Liver (tissue), 9 donors: ENCODE results near the gene TSPAN17. TPM values are rescaled to one million over a fixed set of nuclear protein-coding genes. Genes with fewer than 3 reads are reported as not detected.
A peak's percentile ranks its signal among the peaks of the same experiment; 100 is the strongest.

Source experiments
- DNase-seq: peaks from one replicate; pipeline ENCODE4 v3.0.0-alpha.2; 2017; ENCODE audit warnings: low spot score
- H3K27ac ChIP-seq, 2 donors: one replicate each; pipeline ENCODE4 v1.7.0; 2013; ENCODE audit warnings: inconsistent platforms in 2 of 2, low read length in 2 of 2, control low read depth in 1 of 2, low read depth in 1 of 2, mild to moderate bottlenecking in 1 of 2
- H3K27me3 ChIP-seq, 4 donors: one replicate each; pipeline versions ENCODE4 v1.6.1 to v1.7.0; 2013; ENCODE audit warnings: low read length in 3 of 4, inconsistent platforms in 1 of 4, mild to moderate bottlenecking in 1 of 4, moderate library complexity in 1 of 4; ENCODE audit not compliant: control insufficient read depth in 4 of 4, insufficient read depth in 4 of 4
- H3K36me3 ChIP-seq, 4 donors: one replicate each; pipeline versions ENCODE4 v1.6.1 to v1.7.0; 2013; ENCODE audit warnings: low read length in 3 of 4, mild to moderate bottlenecking in 3 of 4, low read depth in 1 of 4, moderate library complexity in 1 of 4; ENCODE audit not compliant: control insufficient read depth in 4 of 4, insufficient read depth in 3 of 4
- H3K4me1 ChIP-seq, 4 donors: one replicate each; pipeline versions ENCODE4 v1.6.1 to v1.7.0; 2013; ENCODE audit warnings: low read length in 3 of 4, mild to moderate bottlenecking in 3 of 4, moderate library complexity in 1 of 4; ENCODE audit not compliant: control insufficient read depth in 4 of 4, insufficient read depth in 4 of 4
- H3K4me3 ChIP-seq, 3 donors: one replicate each; pipeline versions ENCODE4 v1.6.1 to v1.7.0; 2013; ENCODE audit warnings: low read length in 3 of 3, control low read depth in 1 of 3, low read depth in 1 of 3, mild to moderate bottlenecking in 1 of 3
- H3K9ac ChIP-seq, 2 donors: one replicate each; pipeline ENCODE4 v1.7.0; 2013; ENCODE audit warnings: low read length in 2 of 2, mild to moderate bottlenecking in 2 of 2, moderate library complexity in 2 of 2, control low read depth in 1 of 2, low read depth in 1 of 2
- H3K9me3 ChIP-seq, 4 donors: one replicate each; pipeline versions ENCODE4 v1.6.1 to v1.7.0; 2013; ENCODE audit warnings: low read length in 3 of 4; ENCODE audit not compliant: control insufficient read depth in 4 of 4
- CTCF ChIP-seq: fragments of 150-350 bp; IDR thresholded peaks from 2 replicates; pipeline ENCODE4 v1.5.1; 2017; ENCODE audit warnings: improper control_type of control experiment, low read depth, low read length; ENCODE audit not compliant: missing input control
- EGR1 ChIP-seq, 2 donors: IDR thresholded peaks; 2 replicates each; pipeline ENCODE4 v1.6.1; 2016 to 2018; ENCODE audit warnings: antibody characterized with exemption in 2 of 2, low read depth in 2 of 2
- FOXA1 ChIP-seq: IDR thresholded peaks from 2 replicates; pipeline ENCODE4 v1.6.1; 2016; ENCODE audit warnings: antibody characterized with exemption
- FOXA2 ChIP-seq: IDR thresholded peaks from 2 replicates; pipeline ENCODE4 v1.6.1; 2016; ENCODE audit warnings: antibody characterized with exemption
- GABPA ChIP-seq, 2 donors: IDR thresholded peaks in 1 of 2; conservative IDR thresholded peaks in 1 of 2; 2 replicates each; pipeline ENCODE4 v1.6.1; 2016; ENCODE audit warnings: antibody characterized with exemption in 2 of 2, mild to moderate bottlenecking in 1 of 2, moderate library complexity in 1 of 2
- HNF4A ChIP-seq, 2 donors: conservative IDR thresholded peaks; 2 replicates each; pipeline ENCODE4 v1.6.1; 2016; ENCODE audit warnings: antibody characterized with exemption in 2 of 2, mild to moderate bottlenecking in 2 of 2
- JUND ChIP-seq, 2 donors: IDR thresholded peaks; 2 replicates each; pipeline ENCODE4 v1.6.1; 2016; ENCODE audit warnings: antibody characterized with exemption in 2 of 2
- MAX ChIP-seq: IDR thresholded peaks from 2 replicates; pipeline ENCODE4 v1.6.1; 2016; ENCODE audit warnings: antibody characterized with exemption
- NR2F2 ChIP-seq: IDR thresholded peaks from 2 replicates; pipeline ENCODE4 v1.6.1; 2016; ENCODE audit warnings: antibody characterized with exemption
- RAD21 ChIP-seq, 2 donors: IDR thresholded peaks; 2 replicates each; pipeline ENCODE4 v1.6.1; 2016; ENCODE audit warnings: antibody characterized with exemption in 2 of 2, mild to moderate bottlenecking in 2 of 2
- RXRA ChIP-seq, 2 donors: IDR thresholded peaks; 2 replicates each; pipeline ENCODE4 v1.6.1; 2017 to 2018; ENCODE audit warnings: antibody characterized with exemption in 2 of 2, mild to moderate bottlenecking in 1 of 2
- SP1 ChIP-seq: IDR thresholded peaks from 2 replicates; pipeline ENCODE4 v1.6.1; 2018; ENCODE audit warnings: antibody characterized with exemption, mild to moderate bottlenecking
- TAF1 ChIP-seq: conservative IDR thresholded peaks from 2 replicates; pipeline ENCODE4 v1.6.1; 2016; ENCODE audit warnings: antibody characterized with exemption, mild to moderate bottlenecking
- YY1 ChIP-seq: IDR thresholded peaks from 2 replicates; pipeline ENCODE4 v1.6.1; 2016; ENCODE audit warnings: antibody characterized with exemption, mild to moderate bottlenecking
- WGBS: extraction: QIAGEN DNeasy Blood & Tissue Kit; methylation state at CpG from one replicate; pipeline ENCODE4 v1.1.7; 2013; 5-methylcytosine and 5-hydroxymethylcytosine counted together
- polyA plus RNA-seq, 2 donors: library from polyadenylated mRNA; stranded (reverse) in 1 of 2; unstranded in 1 of 2; fragments of 200-250 nt in 1 of 2; fragments of >200 nt in 1 of 2; fragmentation: Nextera tagmentation in 1 of 2; extraction: Ambion mirVana in 1 of 2; gene quantifications; one replicate each; pipeline versions ENCODE4 v1.2.1 to v1.2.3, GENCODE V29; 2013 to 2015
- total RNA-seq, 2 donors: library from RNA; depleted of rRNA; stranded (reverse); fragments of >200 nt; gene quantifications; one replicate each; pipeline ENCODE4 v1.2.3, GENCODE V29; 2014
- TF ChIP-seq, protein P1 (sequence below): IDR thresholded peaks from 2 replicates; pipeline ENCODE4 v1.6.1; 2016; ENCODE audit warnings: antibody characterized with exemption
- TF ChIP-seq, protein P2 (sequence below): IDR thresholded peaks from 2 replicates; pipeline ENCODE4 v1.6.1; 2016; ENCODE audit warnings: antibody characterized with exemption
- TF ChIP-seq, protein P3 (sequence below): IDR thresholded peaks from 2 replicates; pipeline ENCODE4 v1.6.1; 2016; ENCODE audit warnings: antibody characterized with exemption, mild to moderate bottlenecking
- donor health status: healthy.
- donor health status: healthy.
- donor health status: healthy.
- donor health status: healthy.
- donor health status: healthy.

TSPAN17 gene
- total and polyA plus RNA-seq, 4 donors, result 5.7 to 43.4 (median 16.2) TPM

DNA sequence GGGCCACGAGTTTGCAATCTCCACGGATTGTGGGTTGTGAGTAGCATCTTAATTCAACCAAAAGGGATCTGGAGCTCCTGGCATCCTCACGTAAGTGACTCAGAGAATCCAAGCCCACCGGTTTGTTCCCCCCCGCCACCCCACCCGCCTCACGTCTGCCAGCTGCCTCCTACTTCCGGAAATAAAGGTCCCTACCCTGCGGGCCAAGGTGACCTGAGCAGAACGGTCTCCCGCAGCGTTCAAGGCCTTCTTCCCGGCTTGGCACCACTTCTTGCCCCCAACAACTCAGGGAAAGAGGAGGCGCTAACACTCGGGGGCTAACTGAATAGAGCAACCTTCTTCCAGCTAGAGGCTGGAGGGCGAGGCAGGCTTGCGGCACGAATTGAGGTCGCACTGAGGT is 28.5 kb upstream of the TSPAN17 start:
- peaks cover 0 to 13% (median 8%) of the 10 kb centered on the region in 4 donors for H3K27me3 ChIP-seq
- H3K36me3 ChIP-seq, result no peaks in the 10 kb centered on the region
- no peak overlapping the region for H3K27ac ChIP-seq
- no peaks in the 10 kb centered on the region for H3K9me3 ChIP-seq
- TF ChIP-seq RXRA (IDR thresholded peaks at IDR 0.05) (no peak), CTCF (no peak), EGR1 (IDR thresholded peaks at IDR 0.05; ENCODE audit: low read depth in 2 of 2) (no peak), NR2F2 (no peak), SP1 (no peak), YY1 (no peak), GABPA (IDR thresholded peaks at IDR 0.05 in 1 of 2, conservative IDR thresholded peaks at IDR 0.05 in 1 of 2) (no peak), HNF4A (conservative IDR thresholded peaks at IDR 0.05) (no peak), JUND (IDR thresholded peaks at IDR 0.05) (no peak), MAX (no peak), TAF1 (no peak), FOXA1 (no peak), FOXA2 (no peak)
- TF ChIP-seq, protein P1, sequence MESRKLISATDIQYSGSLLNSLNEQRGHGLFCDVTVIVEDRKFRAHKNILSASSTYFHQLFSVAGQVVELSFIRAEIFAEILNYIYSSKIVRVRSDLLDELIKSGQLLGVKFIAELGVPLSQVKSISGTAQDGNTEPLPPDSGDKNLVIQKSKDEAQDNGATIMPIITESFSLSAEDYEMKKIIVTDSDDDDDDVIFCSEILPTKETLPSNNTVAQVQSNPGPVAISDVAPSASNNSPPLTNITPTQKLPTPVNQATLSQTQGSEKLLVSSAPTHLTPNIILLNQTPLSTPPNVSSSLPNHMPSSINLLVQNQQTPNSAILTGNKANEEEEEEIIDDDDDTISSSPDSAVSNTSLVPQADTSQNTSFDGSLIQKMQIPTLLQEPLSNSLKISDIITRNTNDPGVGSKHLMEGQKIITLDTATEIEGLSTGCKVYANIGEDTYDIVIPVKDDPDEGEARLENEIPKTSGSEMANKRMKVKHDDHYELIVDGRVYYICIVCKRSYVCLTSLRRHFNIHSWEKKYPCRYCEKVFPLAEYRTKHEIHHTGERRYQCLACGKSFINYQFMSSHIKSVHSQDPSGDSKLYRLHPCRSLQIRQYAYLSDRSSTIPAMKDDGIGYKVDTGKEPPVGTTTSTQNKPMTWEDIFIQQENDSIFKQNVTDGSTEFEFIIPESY, result no peak
- TF ChIP-seq, protein P2, sequence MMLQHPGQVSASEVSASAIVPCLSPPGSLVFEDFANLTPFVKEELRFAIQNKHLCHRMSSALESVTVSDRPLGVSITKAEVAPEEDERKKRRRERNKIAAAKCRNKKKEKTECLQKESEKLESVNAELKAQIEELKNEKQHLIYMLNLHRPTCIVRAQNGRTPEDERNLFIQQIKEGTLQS, result no peak
- TF ChIP-seq, protein P3, sequence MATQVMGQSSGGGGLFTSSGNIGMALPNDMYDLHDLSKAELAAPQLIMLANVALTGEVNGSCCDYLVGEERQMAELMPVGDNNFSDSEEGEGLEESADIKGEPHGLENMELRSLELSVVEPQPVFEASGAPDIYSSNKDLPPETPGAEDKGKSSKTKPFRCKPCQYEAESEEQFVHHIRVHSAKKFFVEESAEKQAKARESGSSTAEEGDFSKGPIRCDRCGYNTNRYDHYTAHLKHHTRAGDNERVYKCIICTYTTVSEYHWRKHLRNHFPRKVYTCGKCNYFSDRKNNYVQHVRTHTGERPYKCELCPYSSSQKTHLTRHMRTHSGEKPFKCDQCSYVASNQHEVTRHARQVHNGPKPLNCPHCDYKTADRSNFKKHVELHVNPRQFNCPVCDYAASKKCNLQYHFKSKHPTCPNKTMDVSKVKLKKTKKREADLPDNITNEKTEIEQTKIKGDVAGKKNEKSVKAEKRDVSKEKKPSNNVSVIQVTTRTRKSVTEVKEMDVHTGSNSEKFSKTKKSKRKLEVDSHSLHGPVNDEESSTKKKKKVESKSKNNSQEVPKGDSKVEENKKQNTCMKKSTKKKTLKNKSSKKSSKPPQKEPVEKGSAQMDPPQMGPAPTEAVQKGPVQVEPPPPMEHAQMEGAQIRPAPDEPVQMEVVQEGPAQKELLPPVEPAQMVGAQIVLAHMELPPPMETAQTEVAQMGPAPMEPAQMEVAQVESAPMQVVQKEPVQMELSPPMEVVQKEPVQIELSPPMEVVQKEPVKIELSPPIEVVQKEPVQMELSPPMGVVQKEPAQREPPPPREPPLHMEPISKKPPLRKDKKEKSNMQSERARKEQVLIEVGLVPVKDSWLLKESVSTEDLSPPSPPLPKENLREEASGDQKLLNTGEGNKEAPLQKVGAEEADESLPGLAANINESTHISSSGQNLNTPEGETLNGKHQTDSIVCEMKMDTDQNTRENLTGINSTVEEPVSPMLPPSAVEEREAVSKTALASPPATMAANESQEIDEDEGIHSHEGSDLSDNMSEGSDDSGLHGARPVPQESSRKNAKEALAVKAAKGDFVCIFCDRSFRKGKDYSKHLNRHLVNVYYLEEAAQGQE, result no peak
- no peak for DNase-seq
- no peak overlapping the region for H3K9ac ChIP-seq
- H3K4me1 ChIP-seq, result peaks cover 0 to 4% (median 0%) of the 10 kb centered on the region in 4 donors
- 34% methylated on average over 19 of the region's 19 CpGs for WGBS
- no peak overlapping the region for H3K4me3 ChIP-seq

DNA sequence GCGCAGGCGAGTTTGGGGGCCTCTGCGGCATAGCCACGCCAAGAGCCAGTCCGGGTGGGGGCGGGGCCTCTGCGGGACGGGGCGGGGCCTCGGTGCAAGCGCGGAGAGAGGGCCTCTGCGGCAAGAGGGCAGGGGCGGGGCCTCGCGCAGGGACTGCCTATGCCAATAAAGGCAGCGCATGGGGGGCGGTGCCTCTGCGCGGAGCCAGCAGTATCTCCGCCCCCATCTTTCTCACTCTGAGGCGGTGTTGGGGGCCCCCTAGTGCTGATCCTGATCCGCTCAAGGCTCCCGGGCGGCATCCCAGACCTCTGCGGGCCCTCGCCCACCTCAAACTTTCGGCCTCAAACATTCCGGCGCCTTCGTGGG is 28.1 kb upstream of the TSPAN17 start:
- TF ChIP-seq FOXA2, result no peak
- no peak for TF ChIP-seq RAD21 (IDR thresholded peaks at IDR 0.05)
- TF ChIP-seq CTCF, result no peak
- TF ChIP-seq YY1, result no peak
- no peak for TF ChIP-seq EGR1 (IDR thresholded peaks at IDR 0.05; ENCODE audit: low read depth in 2 of 2)
- TF ChIP-seq, protein P2, result no peak
- TF ChIP-seq, protein P1, result no peak
- TF ChIP-seq JUND (IDR thresholded peaks at IDR 0.05), result no peak
- TF ChIP-seq MAX, result no peak
- TF ChIP-seq HNF4A (conservative IDR thresholded peaks at IDR 0.05), result no peak
- no peak for TF ChIP-seq RXRA (IDR thresholded peaks at IDR 0.05)
- TF ChIP-seq SP1, result no peak
- no peak for TF ChIP-seq NR2F2
- H3K9ac ChIP-seq, result no peak overlapping the region
- H3K36me3 ChIP-seq, result no peaks in the 10 kb centered on the region
- peak; percentile 87 for DNase-seq
- 8% methylated on average over 31 of the region's 31 CpGs for WGBS
- H3K27me3 ChIP-seq, result peaks cover 0 to 16% (median 8%) of the 10 kb centered on the region in 4 donors
- no peaks in the 10 kb centered on the region for H3K9me3 ChIP-seq
- H3K27ac ChIP-seq, result no peak overlapping the region
- no peak overlapping the region for H3K4me3 ChIP-seq
- H3K4me1 ChIP-seq, result peaks cover 0 to 4% (median 0%) of the 10 kb centered on the region in 4 donors
